Muscle of leg (tissue), 11 donors: Measurements from ENCODE around the gene RBX1. TPM values are rescaled to one million over a fixed set of nuclear protein-coding genes. Genes with fewer than 3 reads are reported as not detected.

Source experiments
- DNase-seq: peaks from one replicate; pipeline ENCODE4 v3.0.0; 2013
- H3K27ac ChIP-seq: one replicate; pipeline ENCODE4 v1.5.1; 2013; ENCODE audit warnings: mild to moderate bottlenecking, low read length, control low read depth
- H3K27me3 ChIP-seq: one replicate; pipeline ENCODE4 v1.6.1; 2013; ENCODE audit warnings: low read length; ENCODE audit not compliant: control insufficient read depth, insufficient read depth
- H3K36me3 ChIP-seq: one replicate; pipeline ENCODE4 v1.6.1; 2013; ENCODE audit warnings: low read length; ENCODE audit not compliant: control insufficient read depth, insufficient read depth
- H3K4me1 ChIP-seq: one replicate; pipeline ENCODE4 v1.6.1; 2013; ENCODE audit warnings: low read length; ENCODE audit not compliant: control insufficient read depth, insufficient read depth
- H3K4me3 ChIP-seq: one replicate; pipeline ENCODE4 v1.5.1; 2013; ENCODE audit warnings: low read length, control low read depth
- H3K9me3 ChIP-seq: replicated peaks from 2 replicates; pipeline ENCODE4 v1.6.1; 2013; ENCODE audit warnings: low read depth, low read length; ENCODE audit not compliant: control insufficient read depth
- WGBS: methylation state at CpG from one replicate; pipeline ENCODE4 v1.1.5; 2013; ENCODE audit warnings: missing lambda C conversion rate; ENCODE audit not compliant: insufficient coverage; 5-methylcytosine and 5-hydroxymethylcytosine counted together
- polyA plus RNA-seq, 8 donors: library from polyadenylated mRNA; unstranded; fragments of 120-200 nt; gene quantifications; one replicate each; pipeline versions ENCODE4 v1.2.1 to v1.2.3, GENCODE V29; 2013; ENCODE audit warnings: inconsistent platforms in 1 of 8, low replicate concordance in 1 of 8; ENCODE audit not compliant: insufficient read length in 8 of 8, insufficient read depth in 1 of 8
- total RNA-seq: library from RNA; stranded (reverse); fragments of 120-200 nt; gene quantifications from one replicate; pipeline ENCODE4 v1.2.4, GENCODE V29; 2013

The RBX1 gene
- total and polyA plus RNA-seq, 9 donors: 66.1 to 79.8 (median 73.3) TPM

GRCh38 chr22:41009222-41009948, 58.2 kb downstream of the RBX1 start:
- no peaks in the 10 kb centered on the region for H3K36me3 ChIP-seq
- H3K27me3 ChIP-seq: no peaks in the 10 kb centered on the region
- no peak for DNase-seq
- H3K4me3 ChIP-seq: no peak overlapping the region
- WGBS: 30% methylated on average over 4 of the region's 5 CpGs
- no peaks in the 10 kb centered on the region for H3K9me3 ChIP-seq
- no peak overlapping the region for H3K27ac ChIP-seq
- no peaks in the 10 kb centered on the region for H3K4me1 ChIP-seq

DNA sequence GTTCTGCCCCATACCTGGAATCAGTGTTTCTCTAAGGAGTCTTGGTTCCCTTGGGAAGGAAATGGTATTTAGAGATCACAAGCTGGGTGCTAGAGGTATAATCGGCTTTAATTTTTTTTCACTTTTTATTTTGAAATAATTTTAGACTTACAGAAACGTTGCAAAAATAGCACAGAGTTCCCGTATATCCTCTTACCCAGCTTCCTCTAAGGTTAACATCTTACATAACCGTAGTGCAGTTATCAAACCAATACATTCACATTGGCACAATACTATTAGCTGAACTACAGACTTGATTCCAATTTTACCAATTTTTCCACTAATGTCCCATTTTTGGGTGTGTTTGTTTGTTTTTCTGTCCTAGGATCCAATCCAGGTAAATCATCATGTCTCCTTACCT, 63.8 kb downstream of the RBX1 start:
- no peak for DNase-seq
- H3K9me3 ChIP-seq: no peaks in the 10 kb centered on the region
- H3K27ac ChIP-seq: no peak overlapping the region
- WGBS: no CpG with 5 or more reads among the region's 4 CpGs
- no peak overlapping the region for H3K4me3 ChIP-seq
- H3K4me1 ChIP-seq: no peaks in the 10 kb centered on the region
- H3K27me3 ChIP-seq: no peaks in the 10 kb centered on the region
- no peaks in the 10 kb centered on the region for H3K36me3 ChIP-seq

- Histone ChIP-seq H3K27ac (peak overlapping the region; percentile 92), H3K36me3 (no peaks in the 10 kb centered on the region), H3K4me1 (peaks cover 12% of the 10 kb centered on the region), H3K27me3 (no peaks in the 10 kb centered on the region), H3K9me3 (no peaks in the 10 kb centered on the region), H3K4me3 (peak overlapping the region; percentile 76)
- WGBS: 20% methylated on average over 10 of the region's 19 CpGs
- DNase-seq: no peak
Measured at GRCh38 chr22:41021061-41021612, 70.0 kb downstream of the RBX1 start.

GRCh38 chr22:41021613-41022454, 70.7 kb downstream of the RBX1 start:
- WGBS: under 1% methylated on average over 82 of the region's 85 CpGs
- Histone ChIP-seq H3K36me3 (no peaks in the 10 kb centered on the region), H3K4me3 (peak overlapping the region; percentile 76), H3K4me1 (peaks cover 12% of the 10 kb centered on the region), H3K27ac (peak overlapping the region; percentile 96), H3K9me3 (no peaks in the 10 kb centered on the region), H3K27me3 (no peaks in the 10 kb centered on the region)
- peak; percentile 91 for DNase-seq

DNA sequence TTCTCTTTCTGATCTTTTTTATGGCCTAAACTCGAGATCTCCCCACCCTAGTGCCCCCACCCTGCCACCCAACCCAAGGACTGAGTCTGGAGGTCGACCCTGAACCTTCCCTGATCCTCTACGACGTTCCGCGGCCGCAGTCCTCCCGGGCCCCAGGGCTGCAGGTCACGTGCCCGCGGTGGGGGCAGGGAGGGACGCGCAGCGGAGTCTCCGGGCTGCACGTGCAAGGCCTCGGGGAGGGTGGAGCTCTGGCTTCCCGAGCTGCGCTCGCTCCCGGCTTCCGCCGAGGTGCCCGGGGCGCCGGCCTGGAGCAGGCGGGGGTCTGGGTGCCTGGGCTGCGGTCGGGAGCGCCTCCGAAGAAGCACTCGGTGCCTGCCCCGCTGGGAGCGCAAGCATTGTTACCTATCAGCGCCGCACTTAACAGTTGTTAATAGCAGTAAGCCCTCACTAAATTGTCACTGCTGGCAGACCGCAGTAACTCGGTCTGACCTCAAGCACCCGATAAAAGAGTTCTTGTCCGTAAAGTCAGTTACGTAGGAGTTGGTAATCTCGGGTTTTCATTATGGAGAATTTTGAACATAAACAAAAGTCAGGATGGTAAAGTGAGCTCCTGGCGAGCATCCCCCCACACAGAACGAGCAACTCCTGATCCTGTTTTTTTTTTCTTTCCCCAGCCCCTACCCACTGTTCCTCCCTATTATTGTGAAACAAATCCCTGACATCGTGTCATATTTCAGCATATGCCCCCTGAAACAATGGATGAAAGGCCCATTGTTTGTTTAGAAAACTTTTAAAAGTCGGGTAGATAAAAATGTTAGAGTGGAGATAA, 71.5 kb downstream of the RBX1 start:
- WGBS: 2% methylated on average over 36 of the region's 46 CpGs

More for the DNA sequence above, 71.5 kb downstream of the RBX1 start:
- Histone ChIP-seq H3K36me3 (no peaks in the 10 kb centered on the region), H3K27me3 (no peaks in the 10 kb centered on the region), H3K27ac (peak overlapping the region; percentile 96), H3K4me1 (peaks cover 12% of the 10 kb centered on the region), H3K9me3 (no peaks in the 10 kb centered on the region), H3K4me3 (peak overlapping the region; percentile 76)
- peak; percentile 96 for DNase-seq

Other genes starting within 250 kb of the RBX1 start
- 19.2 TPM for gene SLC25A17, start 132.0 kb upstream of the RBX1 start, total RNA-seq
- 10 to 100 TPM; 19.5 to 25.8 (median 22.4) TPM for gene SLC25A17, start 132.0 kb upstream of the RBX1 start, polyA plus RNA-seq
- gene ST13, start 94.7 kb upstream of the RBX1 start, total RNA-seq: 347 TPM
- gene ST13, start 94.7 kb upstream of the RBX1 start, polyA plus RNA-seq: 100 to 1,000 TPM; 353 to 484 (median 435) TPM
- 8.2 TPM for gene XPNPEP3, start 94.2 kb upstream of the RBX1 start, total RNA-seq
- 10 to 100 TPM in 5 of 8 donors, 1 to 10 TPM in 3; 7.8 to 12.8 (median 10.1) TPM for gene XPNPEP3, start 94.2 kb upstream of the RBX1 start, polyA plus RNA-seq
- gene DNAJB7, start 89.3 kb upstream of the RBX1 start, total RNA-seq: not detected
- gene DNAJB7, start 89.3 kb upstream of the RBX1 start, polyA plus RNA-seq: under 1 TPM; 0.13 to 0.76 (median 0.34) TPM
- gene EP300, start 141.2 kb downstream of the RBX1 start, total RNA-seq: 34.8 TPM
- gene EP300, start 141.2 kb downstream of the RBX1 start, polyA plus RNA-seq: 10 to 100 TPM; 27.6 to 48.0 (median 33.8) TPM